ENCODE measurements around the gene CGB3.

GRCh38 chr19:48992581-48993174 lies 31.5 kb downstream of the CGB3 start:
- no peak for TF ChIP-seq CTCF (IDR thresholded peaks at IDR 0.05; ENCODE audit: insufficient read depth, low read length)
- TF ChIP-seq REST (IDR thresholded peaks at IDR 0.05; ENCODE audit: insufficient replicate concordance, low read depth): no peak
- no peak for TF ChIP-seq POLR2AphosphoS5 (IDR thresholded peaks at IDR 0.05; ENCODE audit: low read depth)
